Skin of body (tissue), 1 donor: Measurements from ENCODE around the gene C1orf174. TPM values are rescaled to one million over a fixed set of nuclear protein-coding genes. Genes with fewer than 3 reads are reported as not detected.

Experiments
- total RNA-seq: library from RNA; depleted of rRNA; stranded (reverse); fragments of >200 nt; gene quantifications from one replicate; pipeline ENCODE4 v1.2.3, GENCODE V29; 2014

C1orf174 gene
- total RNA-seq, 1 donor from 2014 or later = 15.4 TPM

Other genes with a start within 250 kb of the C1orf174 start
- gene TP73, start 247.8 kb downstream of the C1orf174 start, total RNA-seq = 2.1 TPM
- not detected for gene CCDC27, start 147.8 kb downstream of the C1orf174 start, total RNA-seq
- 2.5 TPM for gene SMIM1, start 127.5 kb downstream of the C1orf174 start, total RNA-seq
- 24.4 TPM for gene LRRC47, start 103.8 kb downstream of the C1orf174 start, total RNA-seq
- gene CEP104, start 43.1 kb downstream of the C1orf174 start, total RNA-seq = 30.7 TPM
- 4.1 TPM for gene DFFB, start 42.8 kb downstream of the C1orf174 start, total RNA-seq